GM19438 (cell line): ENCODE measurements around the gene KCNA2.

Experiments
- ATAC-seq: cut with Tn5 transposase; IDR thresholded peaks from one replicate; pipeline ENCODE4 v1.9.1; 2021; ENCODE audit warnings: low read depth; ENCODE audit not compliant: unreplicated experiment

KCNA2 gene

GRCh38 chr1:110630839-110631663, 24.9 kb upstream of the KCNA2 start:
- ATAC-seq, result peak; percentile 49

- no peak for ATAC-seq
These were observed 22.4 kb upstream of the KCNA2 start for GRCh38 chr1:110628323-110629105.

- ATAC-seq, result no peak
These were observed 21.6 kb upstream of the KCNA2 start for GRCh38 chr1:110627764-110628163.

GRCh38 chr1:110626889-110627288, 20.7 kb upstream of the KCNA2 start:
- no peak for ATAC-seq

- ATAC-seq, result no peak
These were observed 14.5 kb upstream of the KCNA2 start for GRCh38 chr1:110620686-110621085.

GRCh38 chr1:110620250-110620615, 14.1 kb upstream of the KCNA2 start:
- ATAC-seq, result no peak

- peak; percentile 88 for ATAC-seq
These were observed 13.5 kb upstream of the KCNA2 start for GRCh38 chr1:110619412-110620249.

GRCh38 chr1:110618668-110619067, 12.5 kb upstream of the KCNA2 start:
- no peak for ATAC-seq

- no peak for ATAC-seq
These were observed 11.4 kb upstream of the KCNA2 start for GRCh38 chr1:110617589-110617988.

GRCh38 chr1:110617116-110617515, 11.0 kb upstream of the KCNA2 start:
- no peak for ATAC-seq

GRCh38 chr1:110616587-110616986, 10.4 kb upstream of the KCNA2 start:
- no peak for ATAC-seq

- ATAC-seq, result no peak
These were observed 9.5 kb upstream of the KCNA2 start for GRCh38 chr1:110615548-110616130.

- no peak for ATAC-seq
These were observed 6.0 kb upstream of the KCNA2 start for GRCh38 chr1:110612060-110612745.

GRCh38 chr1:110610696-110611286, 4.6 kb upstream of the KCNA2 start:
- no peak for ATAC-seq

- no peak for ATAC-seq
These were observed 3.9 kb upstream of the KCNA2 start for GRCh38 chr1:110610084-110610483.

- no peak for ATAC-seq
These were observed 2.1 kb upstream of the KCNA2 start for GRCh38 chr1:110608247-110608646.

- no peak for ATAC-seq
These were observed 1.5 kb upstream of the KCNA2 start for GRCh38 chr1:110607536-110608230.

GRCh38 chr1:110606657-110607535, 738 bp upstream of the KCNA2 start:
- no peak for ATAC-seq
